GM12875 (cell line): ENCODE measurements around the gene PLK3.

Source experiments
- H3K4me3 ChIP-seq: one replicate; pipeline ENCODE4 v1.5.1; 2011; ENCODE audit warnings: low read depth, low read length, control low read depth
- CTCF ChIP-seq: IDR thresholded peaks from 2 replicates; pipeline ENCODE4 v1.5.1; 2011; ENCODE audit warnings: low read depth, mild to moderate bottlenecking, control low read depth, inconsistent platforms, low read length, moderate library complexity, borderline replicate concordance; ENCODE audit not compliant: insufficient read depth

Gene PLK3

GRCh38 chr1:44802306-44803061 lies 2.3 kb downstream of the PLK3 start:
- H3K4me3 ChIP-seq, result no peak overlapping the region
- TF ChIP-seq CTCF, result no peak

- TF ChIP-seq CTCF, result no peak
- no peak overlapping the region for H3K4me3 ChIP-seq
Observed at GRCh38 chr1:44803062-44803311, 2.8 kb downstream of the PLK3 start.

- no peak for TF ChIP-seq CTCF
- H3K4me3 ChIP-seq, result no peak overlapping the region
Observed at GRCh38 chr1:44803312-44804095, 3.3 kb downstream of the PLK3 start.

- H3K4me3 ChIP-seq, result no peak overlapping the region
- TF ChIP-seq CTCF, result no peak
Observed at GRCh38 chr1:44805311-44806024, 5.3 kb downstream of the PLK3 start.

- H3K4me3 ChIP-seq, result no peak overlapping the region
Observed at GRCh38 chr1:44806025-44806703, 6.0 kb downstream of the PLK3 start.

More at GRCh38 chr1:44806025-44806703, 6.0 kb downstream of the PLK3 start:
- TF ChIP-seq CTCF, result no peak
